ENCODE measurements around the gene R3HDM1.

DNA sequence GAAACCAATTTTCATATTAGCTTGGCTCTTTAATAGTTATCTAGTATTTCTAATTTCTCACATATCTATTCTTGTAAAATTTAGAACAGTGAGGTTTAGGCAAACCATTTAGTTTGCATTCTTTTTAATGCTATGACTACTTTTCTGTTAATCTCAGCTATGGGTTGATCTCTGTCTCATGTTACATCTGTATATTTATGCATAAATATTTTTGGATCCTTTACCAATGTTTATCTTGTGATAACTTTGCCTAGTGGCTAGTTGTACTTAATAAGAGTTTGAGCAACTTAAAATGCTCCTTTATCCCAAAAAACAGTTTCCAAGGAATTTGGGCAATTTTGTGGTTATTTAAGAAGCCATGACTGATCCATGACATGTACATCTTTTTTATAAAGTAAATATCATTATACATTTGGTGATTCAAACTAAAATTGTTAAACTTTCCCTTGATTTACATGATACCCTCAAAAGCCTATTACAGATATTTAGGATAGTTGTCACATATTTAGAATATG lies 86.3 kb downstream of the R3HDM1 start:
- TF ChIP-seq, protein P1, sequence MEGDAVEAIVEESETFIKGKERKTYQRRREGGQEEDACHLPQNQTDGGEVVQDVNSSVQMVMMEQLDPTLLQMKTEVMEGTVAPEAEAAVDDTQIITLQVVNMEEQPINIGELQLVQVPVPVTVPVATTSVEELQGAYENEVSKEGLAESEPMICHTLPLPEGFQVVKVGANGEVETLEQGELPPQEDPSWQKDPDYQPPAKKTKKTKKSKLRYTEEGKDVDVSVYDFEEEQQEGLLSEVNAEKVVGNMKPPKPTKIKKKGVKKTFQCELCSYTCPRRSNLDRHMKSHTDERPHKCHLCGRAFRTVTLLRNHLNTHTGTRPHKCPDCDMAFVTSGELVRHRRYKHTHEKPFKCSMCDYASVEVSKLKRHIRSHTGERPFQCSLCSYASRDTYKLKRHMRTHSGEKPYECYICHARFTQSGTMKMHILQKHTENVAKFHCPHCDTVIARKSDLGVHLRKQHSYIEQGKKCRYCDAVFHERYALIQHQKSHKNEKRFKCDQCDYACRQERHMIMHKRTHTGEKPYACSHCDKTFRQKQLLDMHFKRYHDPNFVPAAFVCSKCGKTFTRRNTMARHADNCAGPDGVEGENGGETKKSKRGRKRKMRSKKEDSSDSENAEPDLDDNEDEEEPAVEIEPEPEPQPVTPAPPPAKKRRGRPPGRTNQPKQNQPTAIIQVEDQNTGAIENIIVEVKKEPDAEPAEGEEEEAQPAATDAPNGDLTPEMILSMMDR (IDR thresholded peaks at IDR 0.05) = no peak
- no peak for TF ChIP-seq POLR2A (IDR thresholded peaks at IDR 0.05)

Measured in heart left ventricle (tissue), 13 donors.